UCSD-AML1 (cell line): Measurements from ENCODE around the gene SLC39A7.

Source experiments
- DNase-seq: peaks from one replicate; lab custom pipeline; 2025; ENCODE audit not compliant: unreplicated experiment; lab: John Stamatoyannopoulos, UW

SLC39A7 gene

GRCh38 chr6:33169291-33170175 lies 31.1 kb upstream of the SLC39A7 start:
- DNase-seq = no peak

GRCh38 chr6:33170176-33171015 lies 30.3 kb upstream of the SLC39A7 start:
- DNase-seq = no peak

GRCh38 chr6:33171016-33171879 lies 29.4 kb upstream of the SLC39A7 start:
- no peak for DNase-seq

GRCh38 chr6:33171880-33172687 lies 28.6 kb upstream of the SLC39A7 start:
- DNase-seq = no peak

GRCh38 chr6:33172688-33173534 lies 27.8 kb upstream of the SLC39A7 start:
- peak; percentile 21 for DNase-seq

- DNase-seq = no peak
Observed at GRCh38 chr6:33173535-33174180, 27.0 kb upstream of the SLC39A7 start.

- no peak for DNase-seq
Observed at GRCh38 chr6:33174784-33175183, 25.9 kb upstream of the SLC39A7 start.

- DNase-seq = no peak
Observed at GRCh38 chr6:33175436-33176069, 25.1 kb upstream of the SLC39A7 start.

GRCh38 chr6:33176906-33177305 lies 23.8 kb upstream of the SLC39A7 start:
- no peak for DNase-seq

- no peak for DNase-seq
Observed at GRCh38 chr6:33177552-33178446, 22.9 kb upstream of the SLC39A7 start.

- DNase-seq = no peak
Observed at GRCh38 chr6:33178755-33179475, 21.8 kb upstream of the SLC39A7 start.

GRCh38 chr6:33181141-33181540 lies 19.5 kb upstream of the SLC39A7 start:
- no peak for DNase-seq

GRCh38 chr6:33183071-33183683 lies 17.5 kb upstream of the SLC39A7 start:
- DNase-seq = no peak

GRCh38 chr6:33185190-33185589 lies 15.5 kb upstream of the SLC39A7 start:
- no peak for DNase-seq

- DNase-seq = no peak
Observed at GRCh38 chr6:33185654-33186187, 14.9 kb upstream of the SLC39A7 start.

- DNase-seq = no peak
Observed at GRCh38 chr6:33187809-33188208, 12.9 kb upstream of the SLC39A7 start.
